HG02884 (cell line): ENCODE data around the gene VAV1.
"Not testable (repeated sequence)": the region's sequence is repeated elsewhere in the genome, so short reads cannot be mapped to it uniquely, and the experiment has no call there.

ENCODE experiments used
- ATAC-seq: cut with Tn5 transposase; IDR thresholded peaks from one replicate; pipeline ENCODE4 v1.9.1; 2021; ENCODE audit warnings: mild to moderate bottlenecking, moderate library complexity; ENCODE audit not compliant: unreplicated experiment

Gene VAV1

DNA sequence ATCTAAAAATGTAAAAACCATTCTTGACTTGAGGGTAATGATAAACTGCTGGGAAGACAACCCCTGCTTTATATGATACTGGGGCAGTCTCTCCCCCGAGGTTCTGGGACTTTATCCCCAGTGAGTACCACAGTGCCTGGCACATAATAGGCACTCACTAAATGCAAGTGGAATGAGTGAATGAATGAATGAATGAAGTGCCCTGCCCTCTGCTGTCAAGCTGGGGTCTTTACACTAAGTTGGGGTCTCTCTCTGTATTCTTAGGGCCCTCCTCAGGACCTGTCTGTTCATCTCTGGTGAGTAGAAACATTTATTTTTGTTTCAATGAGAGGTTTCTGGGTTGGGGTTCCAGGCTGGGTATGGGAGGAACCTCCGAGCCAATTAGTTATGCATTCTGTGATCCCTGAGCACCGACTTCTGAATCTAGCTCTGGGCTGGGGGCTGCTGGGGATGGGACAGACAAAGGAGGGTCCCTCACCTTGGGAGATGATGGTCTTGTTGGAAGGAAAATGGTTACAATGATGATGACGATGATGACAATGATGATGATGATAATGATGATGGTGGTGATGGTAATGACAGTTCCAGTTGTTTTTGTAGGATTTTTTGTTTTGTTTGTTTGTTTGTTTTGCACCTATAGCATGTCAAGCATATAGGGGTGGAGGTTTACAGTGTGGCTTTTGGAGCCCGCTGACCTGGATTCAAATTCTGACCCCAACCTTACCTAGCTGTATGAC lies 70.5 kb downstream of the VAV1 start:
- ATAC-seq, result no peak

DNA sequence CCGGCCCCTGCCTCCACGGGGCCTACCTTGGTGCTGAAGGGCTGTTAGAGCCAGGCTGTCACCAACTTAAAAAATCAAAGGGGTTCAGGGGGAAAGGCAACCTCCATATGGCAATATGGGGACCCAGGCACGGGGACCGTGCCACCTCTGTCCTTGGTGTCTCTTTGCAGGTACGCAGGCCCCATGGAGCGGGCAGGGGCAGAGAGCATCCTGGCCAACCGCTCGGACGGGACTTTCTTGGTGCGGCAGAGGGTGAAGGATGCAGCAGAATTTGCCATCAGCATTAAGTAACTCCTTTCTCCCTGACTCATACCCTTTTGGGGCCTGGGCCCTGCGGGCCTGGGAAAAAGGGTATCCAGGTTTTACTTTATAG lies 75.3 kb downstream of the VAV1 start:
- ATAC-seq, result no peak

- no peak for ATAC-seq
Observed at GRCh38 chr19:6848986-6849385, 76.5 kb downstream of the VAV1 start.

DNA sequence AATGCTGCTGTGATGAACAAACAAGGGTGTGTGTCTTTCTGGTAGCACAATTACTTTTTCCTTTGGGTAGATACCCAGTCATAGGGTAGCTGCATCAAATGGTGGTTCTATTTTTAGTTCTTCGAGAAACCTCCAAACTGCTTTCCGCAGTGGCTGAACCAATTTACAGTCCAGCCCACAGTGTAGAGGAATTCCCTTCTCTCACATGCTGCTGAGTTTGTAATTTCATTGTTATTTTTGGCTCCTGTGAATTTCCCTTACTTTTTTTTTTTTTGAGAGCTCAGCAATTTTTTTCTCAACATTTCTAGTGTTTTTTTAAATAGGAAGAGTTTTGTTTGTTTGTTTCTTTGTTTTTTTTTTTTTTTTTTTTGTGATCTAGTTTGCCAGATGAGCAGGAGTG lies 77.4 kb downstream of the VAV1 start:
- ATAC-seq, result no peak

- ATAC-seq, result no peak
Observed at GRCh38 chr19:6851359-6851758, 78.9 kb downstream of the VAV1 start.

- ATAC-seq, result no peak
Observed at GRCh38 chr19:6852001-6852400, 79.5 kb downstream of the VAV1 start.

GRCh38 chr19:6853868-6854267 lies 81.4 kb downstream of the VAV1 start:
- ATAC-seq, result no peak

DNA sequence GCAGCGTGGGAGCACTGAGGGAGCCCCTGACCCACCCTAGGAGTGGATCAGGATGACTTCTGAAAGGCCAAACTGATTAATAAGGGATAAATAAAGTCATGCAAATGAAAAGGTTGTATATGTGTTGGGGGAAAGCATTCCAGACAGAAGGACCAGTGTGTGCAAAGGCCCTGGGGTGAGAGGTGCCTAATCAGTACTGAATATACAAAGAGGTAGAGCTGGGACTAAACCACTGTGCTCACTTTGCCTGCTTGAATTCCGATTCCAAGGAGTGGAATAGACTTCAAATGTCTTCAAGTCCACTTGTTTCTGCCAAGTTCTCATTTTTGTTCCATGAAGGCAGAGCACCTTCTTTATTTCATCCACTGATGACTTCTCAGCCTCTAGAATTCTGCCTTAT lies 82.2 kb downstream of the VAV1 start:
- no peak for ATAC-seq

GRCh38 chr19:6856749-6857372 lies 84.4 kb downstream of the VAV1 start:
- ATAC-seq, result no peak

GRCh38 chr19:6861683-6862286 lies 89.3 kb downstream of the VAV1 start:
- ATAC-seq, result no peak

DNA sequence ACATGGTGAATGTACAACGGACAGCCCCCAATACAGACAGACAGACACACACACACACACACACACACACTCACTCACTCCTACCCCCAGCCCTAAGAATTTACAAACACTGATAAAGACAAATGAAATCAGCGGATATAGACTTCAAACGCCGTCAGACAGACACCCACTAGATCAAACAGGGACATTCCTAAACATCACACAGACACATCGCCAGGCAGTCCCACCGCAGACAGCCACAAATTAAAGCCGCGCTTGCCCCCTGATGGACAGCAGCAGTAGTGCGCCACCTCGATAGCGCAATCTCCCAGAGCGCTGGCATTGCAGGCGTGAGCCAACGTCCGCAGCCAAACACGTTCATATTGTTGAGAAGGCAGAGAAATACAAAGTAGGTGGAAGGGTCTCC lies 90.2 kb downstream of the VAV1 start:
- no peak for ATAC-seq

GRCh38 chr19:6864325-6864940 lies 91.9 kb downstream of the VAV1 start:
- ATAC-seq, result no peak

GRCh38 chr19:6865849-6866248 lies 93.3 kb downstream of the VAV1 start:
- no peak for ATAC-seq

DNA sequence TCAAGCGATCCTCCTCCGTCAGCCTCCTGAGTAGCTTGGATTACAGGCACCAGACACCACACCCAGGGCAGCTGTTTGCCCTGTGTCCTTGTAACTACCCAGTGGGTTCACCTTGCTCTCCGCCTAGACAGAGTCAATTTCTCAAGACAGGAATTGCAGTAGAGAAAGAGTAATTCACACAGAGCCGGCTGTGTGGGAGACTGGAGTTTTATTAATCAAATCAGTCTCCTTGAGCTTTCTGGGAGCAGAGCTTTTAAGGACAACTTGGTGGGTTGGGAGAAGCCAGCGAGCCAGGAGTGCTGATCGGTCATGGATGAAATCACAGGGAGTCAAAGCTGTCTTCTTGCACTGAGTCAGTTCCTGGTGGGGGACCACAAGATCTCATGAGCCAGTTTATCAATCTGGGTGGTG lies 94.2 kb downstream of the VAV1 start:
- ATAC-seq, result no peak

DNA sequence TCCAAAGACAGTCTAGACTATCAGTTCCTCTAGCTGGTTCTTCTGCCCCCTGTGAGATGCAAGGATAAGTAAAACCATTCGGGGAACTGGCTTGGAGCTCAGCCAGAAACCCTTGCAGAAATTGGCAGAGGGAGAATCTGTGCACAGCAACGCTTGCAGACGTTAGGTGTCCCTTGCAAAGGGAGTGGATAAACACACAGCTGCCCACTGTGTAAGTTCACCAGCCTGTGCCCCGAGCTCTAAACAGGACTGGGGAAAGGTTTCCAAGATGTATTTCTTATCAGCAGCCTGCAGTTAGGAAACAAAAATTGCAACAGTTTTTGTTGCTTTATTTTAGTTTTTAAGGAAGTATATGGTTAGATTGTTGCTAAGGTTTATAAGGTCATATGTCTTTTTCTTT lies 95.8 kb downstream of the VAV1 start:
- no peak for ATAC-seq

DNA sequence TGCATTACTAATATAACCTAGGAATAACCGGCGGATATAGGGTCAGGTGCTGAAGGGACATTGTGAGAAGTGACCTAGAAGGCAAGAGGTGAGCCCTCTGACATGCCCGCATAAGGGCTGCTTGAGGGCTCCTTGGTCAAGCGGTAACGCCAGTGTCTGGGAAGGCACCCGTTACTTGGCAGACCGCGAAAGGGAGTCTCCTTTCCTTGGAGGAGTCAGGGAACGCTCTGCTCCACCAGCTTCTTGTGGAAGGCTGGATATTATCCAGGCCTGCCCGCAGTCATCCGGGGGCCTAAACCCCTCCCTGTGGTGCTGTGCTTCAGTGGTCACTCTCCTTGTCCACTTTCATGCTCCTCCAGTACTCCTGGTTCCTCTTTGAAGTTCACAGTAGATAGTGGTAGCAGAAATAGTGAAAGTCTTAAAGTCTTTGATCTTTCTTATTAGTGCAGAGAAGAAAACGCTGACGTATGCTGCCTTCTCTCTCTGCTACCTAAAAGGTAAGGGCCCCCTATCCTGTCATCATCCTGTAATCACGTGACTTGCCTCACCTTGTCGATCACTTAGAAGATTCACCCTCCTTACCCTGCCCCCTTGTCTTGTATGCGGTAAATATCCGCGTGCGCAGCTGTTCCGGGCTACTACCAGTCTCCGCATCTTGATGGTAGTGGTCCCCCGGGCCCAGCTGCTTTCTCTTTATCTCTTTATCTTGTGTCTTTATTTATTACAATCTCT lies 96.8 kb downstream of the VAV1 start:
- not testable (repeated sequence) for ATAC-seq

DNA sequence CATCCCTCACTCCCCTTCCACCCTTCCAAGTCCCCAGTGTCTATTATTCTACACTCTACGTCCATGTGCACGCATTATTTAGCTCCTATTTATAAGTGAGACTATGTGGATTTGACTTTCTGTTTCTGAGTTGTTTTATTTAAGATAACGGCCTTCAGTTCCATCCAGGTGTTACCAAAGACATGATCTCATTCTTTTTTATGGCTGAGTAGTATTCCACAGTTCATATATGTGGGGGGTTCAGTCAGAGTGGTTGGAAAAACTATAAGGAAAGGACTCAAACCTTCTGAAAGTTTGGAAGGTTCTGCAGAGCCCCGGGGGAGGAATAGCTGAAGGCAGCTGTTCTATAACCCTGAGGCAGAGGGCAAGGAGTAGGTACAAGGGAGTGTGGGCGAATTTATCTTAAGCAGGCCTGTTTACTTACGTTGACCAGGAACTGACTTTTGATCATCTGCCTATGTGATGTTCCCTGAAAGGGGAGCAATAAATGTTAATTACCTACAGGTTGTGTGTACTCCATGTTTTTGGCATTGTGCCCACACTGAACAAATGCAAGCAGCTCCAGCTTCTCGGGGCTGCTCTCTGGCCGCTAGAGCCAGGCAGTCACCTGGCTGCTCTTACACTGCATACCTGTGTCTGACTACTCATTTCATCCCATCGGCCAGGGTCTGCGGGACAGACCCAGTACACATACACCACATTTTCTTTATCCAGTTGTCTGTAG lies 101.4 kb downstream of the VAV1 start:
- no peak for ATAC-seq

GRCh38 chr19:6875218-6875617 lies 102.7 kb downstream of the VAV1 start:
- ATAC-seq, result no peak

DNA sequence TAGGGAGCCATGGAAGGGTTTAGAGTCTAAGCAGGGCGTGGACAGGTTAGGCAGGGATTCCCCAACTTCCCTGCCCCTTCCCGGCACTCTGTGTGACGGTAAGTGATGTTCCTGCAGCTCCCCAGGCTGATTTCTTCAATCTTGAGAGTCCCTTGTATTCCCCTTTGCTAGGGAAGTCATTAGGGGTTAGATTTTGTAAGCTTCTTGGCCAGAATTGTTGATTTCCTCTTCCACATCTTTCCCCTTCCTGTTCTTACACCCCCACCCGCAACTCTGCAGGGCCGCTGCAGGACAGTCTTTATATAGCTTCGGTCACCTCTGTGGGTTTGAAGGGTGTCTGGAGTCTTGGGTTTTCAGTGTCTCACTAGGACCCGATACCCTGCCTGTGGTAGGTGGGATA lies 104.2 kb downstream of the VAV1 start:
- ATAC-seq, result no peak

DNA sequence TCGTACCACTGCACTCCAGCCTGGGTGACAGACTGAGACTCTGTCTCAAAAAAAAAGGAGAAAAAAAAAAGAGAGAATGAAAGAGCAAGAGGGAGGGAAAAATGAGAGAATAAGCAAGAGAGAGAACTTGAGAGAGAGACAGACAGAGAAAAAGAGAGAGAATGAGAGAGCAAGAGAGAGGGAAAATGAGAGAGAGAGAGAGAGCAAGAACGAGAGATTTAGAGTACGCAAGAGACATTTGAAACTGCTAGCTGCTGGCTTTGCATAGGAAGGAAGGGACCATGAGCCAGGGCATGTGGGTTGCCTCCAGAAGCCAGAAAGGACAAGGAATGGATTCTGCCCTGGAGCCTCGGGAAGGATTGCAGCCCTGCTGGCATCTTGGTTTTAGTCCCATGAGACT lies 105.3 kb downstream of the VAV1 start:
- ATAC-seq, result no peak
